GM21381 (cell line): ENCODE data around the gene FAM25A.
A peak's percentile ranks its signal among the peaks of the same experiment; 100 is the strongest.
"Not testable (repeated sequence)": the region's sequence is repeated elsewhere in the genome, so short reads cannot be mapped to it uniquely, and the experiment has no call there.

ENCODE experiments used
- ATAC-seq: cut with Tn5 transposase; IDR thresholded peaks from one replicate; pipeline ENCODE4 v1.9.1; 2021; ENCODE audit warnings: mild to moderate bottlenecking, moderate library complexity; ENCODE audit not compliant: unreplicated experiment

Gene FAM25A

DNA sequence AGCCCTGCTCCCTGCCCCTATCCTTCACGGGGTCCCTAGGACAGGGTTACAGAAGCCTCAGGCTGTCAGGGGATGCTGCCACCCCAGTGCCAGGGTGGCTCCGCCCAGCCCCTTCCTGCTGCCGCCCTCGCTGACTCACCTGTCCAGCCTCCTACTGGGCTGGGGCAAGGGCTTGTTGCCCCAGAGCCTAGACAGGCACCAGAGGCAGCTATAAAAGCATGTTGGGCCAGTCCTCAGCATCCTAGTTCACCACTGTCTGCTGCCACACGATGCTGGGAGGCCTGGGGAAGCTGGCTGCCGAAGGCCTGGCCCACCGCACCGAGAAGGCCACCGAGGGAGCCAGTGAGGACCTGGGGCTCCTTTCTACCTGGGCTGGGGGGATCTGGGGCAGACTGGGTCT lies at the start of gene FAM25A:
Gene FAM25A (plus strand): TSS at position 239 of the 400 bp plus-strand sequence. CDS start 31 bp downstream, at position 270.
- ATAC-seq, result not testable (repeated sequence)

DNA sequence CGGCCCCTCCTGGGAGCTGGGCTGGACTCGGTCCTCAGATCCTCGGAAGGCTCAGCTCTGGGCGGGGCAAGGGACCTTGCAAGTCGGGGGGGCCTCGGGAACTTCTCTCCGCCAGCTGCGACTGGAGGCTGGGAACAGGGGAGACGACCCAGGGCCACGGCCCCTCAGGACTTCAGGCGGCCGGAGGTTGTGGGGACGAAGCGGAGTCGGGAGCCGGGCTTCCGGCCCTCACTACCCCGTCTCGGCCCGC lies 49.2 kb upstream of the FAM25A start:
- ATAC-seq, result no peak

DNA sequence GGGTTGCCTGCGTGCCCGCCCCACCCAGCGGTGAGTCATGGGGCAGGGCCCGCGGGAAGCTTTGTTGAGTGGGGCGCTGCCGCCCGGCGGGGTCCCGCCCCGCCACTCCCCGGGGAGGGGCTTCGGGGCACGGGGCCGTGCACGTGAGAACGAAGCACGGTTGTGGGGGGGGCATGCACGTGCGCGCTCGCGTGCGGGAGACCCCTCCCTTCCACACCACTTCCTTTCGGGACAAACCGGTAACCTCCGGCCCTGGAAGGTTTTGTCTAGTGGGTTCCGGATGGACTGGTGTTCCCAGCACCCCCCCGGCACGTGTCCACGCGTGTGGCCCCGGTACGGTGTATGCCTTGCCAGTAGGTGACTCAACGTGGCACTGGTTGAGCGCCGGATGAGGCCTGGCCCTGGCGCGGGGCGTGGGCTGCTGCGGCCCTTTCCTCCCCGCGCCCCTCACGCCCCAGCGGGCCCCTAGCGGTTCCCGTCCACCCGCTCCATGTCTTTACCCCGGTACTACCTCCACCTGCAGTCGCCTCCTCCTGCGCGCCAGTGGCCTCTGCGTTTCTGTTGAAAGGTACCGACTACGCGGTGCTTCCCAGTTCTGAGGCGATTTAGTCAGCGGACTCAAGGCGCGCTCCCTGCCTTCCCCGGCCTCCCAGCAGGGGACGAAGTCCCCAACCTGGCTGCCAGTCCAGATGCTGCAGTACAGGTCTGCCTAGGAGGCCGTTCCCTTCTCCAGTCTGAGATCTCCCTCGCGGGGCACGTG lies 48.7 kb upstream of the FAM25A start:
- ATAC-seq, result peak; percentile 80

DNA sequence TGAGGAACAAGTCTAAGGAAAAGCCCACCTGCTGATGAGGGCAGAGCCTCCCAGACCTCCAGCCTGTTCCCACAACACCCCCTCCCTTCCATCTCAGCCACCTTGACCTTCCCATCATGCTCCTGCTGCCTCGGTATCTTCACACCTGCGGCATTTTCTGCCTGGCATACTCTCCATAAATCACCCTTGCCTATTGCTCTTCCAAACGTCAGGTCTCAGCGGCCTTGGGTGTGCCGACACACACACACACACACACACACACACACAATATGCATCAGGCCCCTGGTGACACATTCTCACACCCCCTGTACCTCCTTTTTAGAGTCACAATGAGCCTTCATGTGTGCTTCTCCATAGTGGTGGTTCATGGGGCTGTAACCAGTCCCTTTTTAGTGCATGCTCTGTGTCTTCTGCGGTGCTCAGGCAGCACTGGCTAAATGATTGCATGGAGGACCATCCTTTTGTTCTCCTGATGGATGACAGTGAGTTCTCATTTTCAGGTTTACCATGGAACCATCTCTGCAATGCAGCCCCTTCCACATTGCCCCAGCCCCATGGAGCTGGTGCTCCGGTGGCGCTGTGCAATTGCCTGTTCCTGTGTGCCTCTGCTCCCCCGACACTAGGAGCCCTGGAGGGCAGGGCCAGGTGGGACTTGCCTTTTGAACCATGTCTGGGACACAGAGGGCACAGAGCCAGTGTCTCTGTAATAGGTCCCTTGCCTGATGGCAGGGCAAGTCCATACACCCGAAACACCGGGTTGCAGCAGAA lies 47.3 kb upstream of the FAM25A start:
- no peak for ATAC-seq

DNA sequence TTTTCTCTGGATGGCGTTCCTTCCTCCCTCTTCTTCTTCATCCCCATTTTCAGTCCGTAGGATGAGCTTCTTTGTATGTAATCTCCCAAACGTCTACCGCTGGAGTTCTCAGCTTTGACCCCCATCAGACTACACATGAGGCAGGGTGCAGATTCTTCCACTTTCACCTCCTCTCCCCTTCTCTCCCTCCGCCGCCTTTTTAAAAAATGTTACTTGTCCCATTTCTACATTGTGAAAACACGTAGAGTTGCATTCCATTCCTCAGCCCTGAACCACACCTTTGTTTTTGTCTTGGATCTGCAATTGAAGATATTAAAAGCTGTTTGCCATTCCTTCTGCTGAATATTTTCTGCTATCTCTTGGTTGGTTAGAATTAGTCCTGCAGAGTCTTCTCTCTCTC lies 45.6 kb upstream of the FAM25A start:
- ATAC-seq, result no peak

DNA sequence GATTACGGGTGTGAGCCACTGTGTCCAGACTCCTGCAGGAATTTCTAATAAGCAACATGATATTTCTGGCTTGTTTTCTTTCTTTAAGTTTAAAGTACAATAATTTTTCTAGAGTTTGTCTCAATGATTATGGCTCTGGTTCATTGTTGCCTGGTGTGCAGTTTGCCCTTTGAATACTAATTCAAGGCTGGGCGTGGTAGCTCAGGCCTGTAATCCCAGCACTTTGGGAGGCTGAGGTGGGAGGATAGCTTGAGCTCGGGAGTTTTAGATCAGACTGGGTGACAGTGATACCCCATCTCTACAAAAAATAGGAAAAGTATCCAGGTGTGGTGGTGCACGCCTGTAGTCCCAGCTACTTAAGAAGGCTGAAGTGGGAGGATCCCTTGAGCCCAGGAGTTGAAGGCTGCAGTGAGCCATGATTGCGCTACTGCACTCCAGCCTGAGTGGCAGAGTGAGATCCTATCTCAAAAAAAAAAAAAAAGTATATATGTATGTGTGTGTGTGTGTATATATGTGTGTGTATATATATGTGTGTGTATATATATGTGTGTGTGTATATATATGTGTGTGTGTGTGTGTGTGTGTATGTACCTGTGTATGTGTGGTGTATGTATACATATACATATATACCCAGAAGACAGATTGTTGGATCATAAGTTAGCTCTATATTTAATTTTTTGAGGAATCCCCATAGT lies 43.6 kb upstream of the FAM25A start:
- ATAC-seq, result no peak

DNA sequence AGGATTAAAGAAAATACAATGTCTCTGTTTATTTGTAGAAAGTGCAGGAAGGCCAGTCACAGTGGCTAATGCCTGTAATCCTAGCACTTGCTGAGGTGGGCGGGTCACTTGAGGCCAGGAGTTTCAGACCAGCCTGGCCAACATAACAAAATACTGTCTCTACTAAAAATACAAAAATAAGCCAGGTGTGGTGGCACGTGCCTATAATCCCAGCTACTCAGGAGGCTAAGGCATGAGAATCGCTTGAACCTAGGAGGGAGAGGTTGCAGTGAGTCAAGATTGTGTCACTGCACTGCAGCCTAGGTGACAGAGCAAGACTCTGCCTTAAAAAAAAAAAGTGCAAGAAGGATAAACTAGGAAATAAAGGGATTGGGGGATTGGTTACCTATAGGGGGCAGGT lies 41.6 kb upstream of the FAM25A start:
- ATAC-seq, result not testable (repeated sequence)

DNA sequence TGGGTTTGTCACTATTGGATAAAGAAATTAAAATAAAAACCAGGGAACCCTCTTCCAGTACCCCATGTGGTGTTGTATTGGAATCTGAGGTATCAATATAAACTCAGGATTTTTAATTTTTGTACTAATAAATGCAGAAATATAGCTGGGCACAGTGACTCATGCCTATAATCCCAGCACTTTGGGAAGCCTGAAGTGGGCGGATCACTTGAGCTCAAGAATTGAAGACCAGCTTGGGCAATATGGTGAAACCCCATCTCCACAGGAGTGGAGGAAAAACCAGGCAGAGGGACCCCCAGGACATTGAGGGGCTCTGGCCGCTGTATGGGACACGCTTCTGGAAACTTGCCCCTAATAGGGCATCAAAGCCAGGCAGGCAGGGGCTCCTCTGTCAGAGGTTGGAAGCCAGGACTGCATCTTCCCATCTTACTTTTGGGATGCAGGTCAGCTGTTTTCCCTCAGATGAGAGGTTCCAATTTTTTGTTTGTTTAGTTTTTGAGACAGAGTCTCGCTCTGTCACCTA lies 40.7 kb upstream of the FAM25A start:
- no peak for ATAC-seq

DNA sequence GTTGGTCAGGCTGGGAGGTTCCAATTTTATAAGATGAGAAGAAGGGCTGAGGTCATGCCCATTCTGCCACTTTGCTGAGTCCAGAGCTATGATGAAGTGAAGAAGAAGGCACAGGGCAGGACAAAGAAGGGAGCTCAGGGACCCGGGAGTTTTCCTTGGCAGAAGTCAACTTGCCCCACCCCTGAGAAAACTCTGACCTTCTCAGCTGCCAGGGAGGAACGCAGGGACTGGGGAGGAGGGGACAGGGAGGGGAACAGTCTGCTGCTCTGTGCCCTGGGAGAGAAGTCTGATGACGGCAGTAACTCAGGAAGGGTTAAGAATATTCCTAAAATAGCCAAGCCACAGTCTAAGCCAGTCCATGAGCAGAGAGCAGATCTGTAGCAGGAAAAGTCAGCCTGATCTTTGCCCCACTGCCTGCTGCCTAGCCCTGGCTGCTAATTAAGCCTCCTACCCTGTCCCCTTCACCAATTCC lies 40.1 kb upstream of the FAM25A start:
- no peak for ATAC-seq

DNA sequence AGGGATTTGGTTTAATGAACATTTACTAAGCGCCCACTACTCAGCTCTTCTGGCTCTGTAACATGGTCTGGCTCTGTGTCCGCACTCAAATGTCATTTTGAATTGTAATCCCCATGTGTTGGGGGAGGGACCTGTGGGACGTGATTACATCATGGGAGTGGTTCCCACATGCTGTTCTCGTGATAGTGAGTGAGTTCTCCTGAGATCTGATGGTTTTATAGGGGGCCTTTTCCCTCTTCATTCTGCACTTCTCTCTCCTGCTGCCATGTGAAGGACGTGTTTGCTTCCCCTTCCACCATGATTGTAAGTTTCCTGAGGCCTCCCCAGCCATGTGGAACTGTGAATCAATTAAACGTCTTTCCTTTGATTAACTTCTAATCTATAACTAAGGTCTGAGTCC lies 39.1 kb upstream of the FAM25A start:
- not testable (repeated sequence) for ATAC-seq

DNA sequence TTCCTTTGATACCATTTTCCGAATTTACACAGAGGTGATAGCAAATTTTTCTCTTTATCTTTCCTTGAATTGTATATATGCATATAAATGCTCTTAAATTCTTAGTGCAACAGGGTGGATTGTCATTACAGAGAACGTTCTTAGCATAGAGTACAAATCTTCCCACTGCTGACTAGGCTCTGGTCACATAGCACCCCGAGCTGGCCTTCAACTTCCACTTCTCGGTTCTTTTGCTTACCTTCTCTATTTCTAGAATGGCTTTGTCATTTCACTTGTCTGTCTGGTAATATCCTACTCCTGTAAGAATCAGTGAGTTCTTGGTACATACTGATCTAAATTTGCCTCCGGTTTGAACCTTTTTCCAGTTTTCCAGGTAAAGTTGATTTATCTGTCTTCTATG lies 38.4 kb upstream of the FAM25A start:
- ATAC-seq, result no peak

DNA sequence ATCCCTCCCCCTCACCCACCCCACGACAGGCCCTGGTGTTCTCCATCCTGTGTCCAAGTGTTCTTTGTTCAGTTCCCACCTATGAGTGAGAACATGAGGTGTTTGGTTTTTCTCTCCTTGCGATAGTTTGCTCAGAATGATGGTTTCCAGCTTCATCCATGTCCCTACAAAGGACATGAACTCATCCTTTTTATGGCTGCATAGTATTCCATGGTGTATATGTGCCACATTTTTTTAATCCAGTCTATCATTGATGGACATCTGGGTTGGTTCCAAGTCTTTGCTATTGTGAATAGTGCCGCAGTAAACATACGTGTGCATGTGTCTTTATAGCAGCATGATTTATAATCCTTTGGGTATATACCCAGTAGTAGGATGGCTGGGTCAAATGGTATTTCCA lies 35.6 kb upstream of the FAM25A start:
- ATAC-seq, result not testable (repeated sequence)

DNA sequence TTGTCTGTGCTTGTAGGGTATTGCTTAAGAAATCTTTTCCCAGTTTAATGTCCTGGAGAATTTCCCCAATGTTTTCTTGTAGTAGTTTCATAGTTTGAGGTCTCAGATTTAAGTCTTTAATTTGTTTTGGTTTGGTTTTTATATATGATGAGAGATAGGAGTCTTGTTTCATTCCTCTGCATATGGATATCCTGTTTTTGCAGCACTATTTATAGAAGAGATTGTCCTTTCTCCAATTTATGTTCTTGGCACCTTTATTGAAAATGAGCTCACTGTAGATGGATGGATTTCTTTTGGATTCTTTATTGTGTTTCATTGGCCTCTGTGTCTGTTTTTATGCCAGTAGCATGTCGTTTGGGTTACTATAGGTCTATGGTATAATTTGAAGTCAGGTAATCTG lies 31.6 kb upstream of the FAM25A start:
- no peak for ATAC-seq

DNA sequence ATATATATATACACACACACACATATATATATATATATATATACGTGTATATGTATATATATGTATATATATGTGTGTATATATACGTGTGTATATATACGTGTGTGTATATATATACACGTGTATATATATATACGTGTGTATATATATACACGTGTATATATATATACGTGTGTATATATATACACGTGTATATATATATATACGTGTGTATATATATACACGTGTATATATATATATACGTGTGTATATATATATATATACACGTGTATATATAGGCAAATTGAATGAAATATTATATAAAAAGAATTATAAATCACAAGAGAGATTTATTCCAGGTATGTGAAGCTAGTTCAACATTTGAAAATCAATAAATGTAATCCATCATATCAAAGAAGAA lies 28.7 kb upstream of the FAM25A start:
- not testable (repeated sequence) for ATAC-seq

DNA sequence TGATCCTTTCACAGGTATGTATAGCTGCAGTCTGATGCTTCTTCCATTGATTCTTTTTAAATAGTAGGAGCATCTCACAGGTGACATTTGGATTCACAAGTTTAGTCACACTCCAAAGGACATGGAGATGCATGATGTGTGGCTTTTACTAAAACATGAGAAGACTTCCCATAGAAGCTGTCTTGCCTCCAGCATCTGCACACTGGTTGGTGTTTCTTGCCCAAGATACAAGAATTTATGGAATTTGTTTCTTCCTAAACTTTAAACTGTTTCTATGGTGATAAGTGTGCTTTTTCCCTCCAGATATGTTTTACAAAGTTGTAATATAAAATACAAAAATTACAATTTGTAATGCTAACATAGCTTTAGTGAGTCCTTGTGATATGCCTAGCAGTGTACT lies 27.6 kb upstream of the FAM25A start:
- ATAC-seq, result no peak

DNA sequence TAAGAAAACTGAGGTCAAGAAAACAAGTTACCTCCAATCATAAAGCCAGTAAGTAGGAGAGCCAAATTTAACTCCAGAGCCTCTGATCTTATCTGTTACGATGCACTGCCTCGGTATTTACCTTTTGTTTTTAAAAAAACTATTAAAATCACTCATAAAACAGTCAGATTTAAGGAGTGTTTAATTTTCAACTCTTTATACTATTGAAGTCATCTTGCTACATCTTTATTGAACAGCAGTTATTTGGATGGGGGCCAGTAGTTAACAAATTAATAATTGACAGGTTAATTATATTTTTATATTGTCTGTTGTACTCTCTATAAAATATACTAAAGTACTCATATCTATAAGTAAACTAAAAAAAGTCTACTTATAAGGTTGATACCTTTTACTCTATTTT lies 27.2 kb upstream of the FAM25A start:
- no peak for ATAC-seq

DNA sequence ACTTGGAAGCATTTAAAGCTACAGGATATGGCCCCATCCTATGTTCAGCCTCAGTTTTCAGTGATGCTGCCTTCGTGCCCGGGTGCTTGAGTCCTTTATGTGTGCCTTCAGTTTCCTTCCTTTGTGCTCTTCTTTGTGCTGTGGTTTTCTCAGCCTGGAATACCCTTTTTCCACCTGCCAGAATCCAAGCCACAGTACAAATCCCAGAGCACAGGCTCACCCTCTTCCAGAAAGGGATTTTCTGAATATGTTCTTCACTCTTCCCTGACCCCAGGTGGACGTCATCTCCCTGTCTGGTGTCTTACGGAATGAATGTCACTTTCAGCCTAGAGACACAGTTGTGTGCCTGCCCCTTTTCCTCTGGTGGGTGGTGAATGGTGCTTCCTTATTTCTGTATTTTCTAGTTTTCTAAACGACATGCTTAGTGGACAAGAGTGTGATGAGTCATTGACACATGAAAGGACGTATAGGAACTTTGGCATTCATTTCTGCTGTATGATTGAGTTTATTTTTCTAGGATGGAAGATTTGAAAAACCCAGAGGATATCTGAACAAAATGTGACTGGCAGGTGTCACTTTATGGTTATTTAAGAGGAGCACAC lies 20.2 kb upstream of the FAM25A start:
- ATAC-seq, result not testable (repeated sequence)

DNA sequence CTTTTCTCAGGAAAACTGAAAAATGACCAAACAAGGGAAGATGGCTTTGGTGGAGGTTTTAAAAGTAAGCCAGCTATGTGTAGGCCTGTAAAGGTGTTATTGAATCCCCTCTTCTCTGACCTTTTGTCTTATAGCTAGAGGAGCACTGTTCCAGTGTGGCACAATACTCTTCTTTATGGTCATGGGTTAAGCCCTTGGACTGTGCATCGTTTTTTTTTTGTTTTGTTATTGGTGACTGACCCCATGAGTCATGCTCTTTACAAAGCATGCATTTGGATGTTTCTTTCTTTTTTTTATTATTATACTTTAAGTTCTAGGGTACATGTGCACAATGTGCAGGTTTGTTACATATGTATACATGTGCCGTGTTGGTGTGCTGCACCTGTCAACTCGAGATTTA lies 19.6 kb upstream of the FAM25A start:
- no peak for ATAC-seq

DNA sequence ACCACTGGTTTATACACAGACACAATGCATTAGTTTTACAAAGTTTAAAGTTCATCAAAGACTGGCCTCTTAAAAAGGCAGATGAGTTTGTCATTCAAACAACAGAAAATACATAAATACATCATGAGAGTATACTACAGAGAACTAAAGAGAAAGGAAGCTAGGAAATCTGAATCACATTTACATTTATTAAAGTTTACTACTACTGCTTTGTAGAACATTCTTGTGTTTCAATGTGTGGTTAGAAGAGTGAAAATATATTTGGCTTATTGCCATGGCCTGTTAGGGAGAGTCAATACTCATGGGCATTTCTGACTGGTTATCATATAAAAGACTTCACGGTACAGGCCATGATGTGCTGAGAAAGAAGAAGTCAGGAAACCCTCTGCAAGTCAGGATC lies 13.0 kb upstream of the FAM25A start:
- not testable (repeated sequence) for ATAC-seq

DNA sequence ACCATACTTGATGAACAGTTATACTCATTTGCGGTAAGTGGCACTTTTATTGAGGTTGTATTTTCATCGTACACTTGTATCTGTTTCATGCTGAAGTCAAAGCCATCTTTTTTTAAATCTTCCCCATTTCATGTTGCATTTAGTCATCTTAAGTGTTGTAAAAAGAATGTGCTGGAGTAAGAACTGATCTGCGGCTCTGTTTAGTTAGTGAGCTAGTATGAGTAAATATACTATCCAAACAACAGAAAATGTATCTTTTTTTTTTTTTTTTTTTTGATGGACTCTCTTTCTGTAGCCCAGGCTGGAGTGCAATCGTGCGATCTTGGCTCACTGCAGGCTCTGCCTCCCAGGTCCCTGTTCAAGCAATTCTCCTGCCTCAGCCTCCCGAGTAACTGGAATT lies 12.4 kb upstream of the FAM25A start:
- ATAC-seq, result not testable (repeated sequence)

DNA sequence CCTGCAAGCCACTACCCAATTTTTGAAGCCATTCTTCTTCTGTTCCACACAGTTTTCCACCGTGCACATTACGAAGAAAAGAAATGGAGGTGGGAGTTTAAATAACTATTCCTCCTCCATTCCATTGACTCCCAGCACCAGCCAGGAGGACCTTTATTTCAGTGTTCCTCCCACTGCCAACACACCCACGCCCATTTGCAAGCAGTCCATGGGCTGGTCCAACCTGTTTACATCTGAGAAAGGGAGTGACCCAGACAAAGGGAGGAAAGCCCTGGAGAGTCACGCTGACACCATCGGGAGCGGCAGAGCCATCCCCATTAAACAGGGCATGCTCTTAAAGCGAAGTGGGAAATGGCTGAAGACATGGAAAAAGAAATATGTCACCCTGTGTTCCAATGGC lies 11.8 kb upstream of the FAM25A start:
- ATAC-seq, result not testable (repeated sequence)
